HepG2 (cell line): ENCODE data around the gene RTEL1. TPM values are rescaled to one million over a fixed set of nuclear protein-coding genes. Genes with fewer than 3 reads are reported as not detected.

Experiments
- ADNP ChIP-seq: sonication (generic); formaldehyde crosslinking; IDR thresholded peaks from 2 replicates; pipeline ENCODE4 v1.4.0; 2020; ENCODE audit warnings: missing genetic modification reagents
- ARNT ChIP-seq: fragments of 450-650 bp; IDR thresholded peaks from 2 replicates; pipeline ENCODE4 v1.6.1; 2017
- KLF13 ChIP-seq: sonication (generic); formaldehyde crosslinking; IDR thresholded peaks from 2 replicates; pipeline ENCODE4 v1.4.0; 2020; ENCODE audit warnings: mild to moderate bottlenecking, missing genetic modification reagents
- LBX2 ChIP-seq: sonication (generic); formaldehyde crosslinking; IDR thresholded peaks from 2 replicates; pipeline ENCODE4 v1.5.0; 2020; ENCODE audit warnings: missing genetic modification reagents, mild to moderate bottlenecking, borderline replicate concordance
- MLLT10 ChIP-seq: sonication (generic); formaldehyde crosslinking; IDR thresholded peaks from 2 replicates; pipeline ENCODE4 v1.4.0; 2020; ENCODE audit warnings: missing genetic modification reagents
- NR2C2 ChIP-seq: sonication (generic); formaldehyde crosslinking; IDR thresholded peaks from 2 replicates; pipeline ENCODE4 v1.4.0; 2020; ENCODE audit warnings: missing genetic modification reagents, mild to moderate bottlenecking, moderate library complexity, borderline replicate concordance
- PTBP1 ChIP-seq: fragments of 200-400 bp; formaldehyde crosslinking; IDR thresholded peaks from 2 replicates; pipeline ENCODE4 v1.6.1; 2018; ENCODE audit warnings: low read length, low read depth; ENCODE audit not compliant: poor library complexity, severe bottlenecking
- RBM39 ChIP-seq: fragments of 200-400 bp; formaldehyde crosslinking; IDR thresholded peaks from one replicate; pipeline ENCODE4 v1.6.1; 2018; ENCODE audit warnings: antibody characterized with exemption, mild to moderate bottlenecking, low read depth, low read length; ENCODE audit not compliant: poor library complexity, severe bottlenecking
- SIN3A ChIP-seq: IDR thresholded peaks from 2 replicates; pipeline ENCODE4 v1.6.1; 2011; ENCODE audit warnings: low read depth, mild to moderate bottlenecking, control low read depth, low read length, borderline replicate concordance
- SRY ChIP-seq: sonication (generic); formaldehyde crosslinking; IDR thresholded peaks from 2 replicates; pipeline ENCODE4 v1.8.0; 2022; ENCODE audit warnings: mild to moderate bottlenecking, missing genetic modification reagents
- TCF7 ChIP-seq: sonication (generic); IDR thresholded peaks from 2 replicates; pipeline ENCODE4 v1.6.1; 2016; ENCODE audit warnings: antibody characterized with exemption, low read depth
- ZBTB21 ChIP-seq: sonication (generic); formaldehyde crosslinking; IDR thresholded peaks from 2 replicates; pipeline ENCODE4 v1.4.0; 2020; ENCODE audit warnings: missing genetic modification reagents
- ZBTB39 ChIP-seq: sonication (generic); formaldehyde crosslinking; IDR thresholded peaks from 2 replicates; pipeline ENCODE4 v1.5.0; 2020; ENCODE audit warnings: missing genetic modification reagents
- ZFP41 ChIP-seq: sonication (generic); formaldehyde crosslinking; IDR thresholded peaks from 2 replicates; pipeline ENCODE4 v1.4.0; 2020; ENCODE audit warnings: mild to moderate bottlenecking, missing genetic modification reagents, borderline replicate concordance
- ZNF33B ChIP-seq: sonication (generic); formaldehyde crosslinking; IDR thresholded peaks from 2 replicates; pipeline ENCODE4 v1.5.1; 2020; ENCODE audit warnings: mild to moderate bottlenecking, missing genetic modification reagents
- ZNF670 ChIP-seq: sonication (generic); formaldehyde crosslinking; IDR thresholded peaks from 2 replicates; pipeline ENCODE4 v1.8.0; 2022; ENCODE audit warnings: mild to moderate bottlenecking, missing genetic modification reagents, borderline replicate concordance
- ZNF891 ChIP-seq: sonication (generic); formaldehyde crosslinking; IDR thresholded peaks from 2 replicates; pipeline ENCODE4 v1.5.0; 2020; ENCODE audit warnings: mild to moderate bottlenecking, missing genetic modification reagents
- polyA plus RNA-seq, 8 experiments: library from polyadenylated mRNA; depleted of rRNA in 3 of 8; stranded (reverse) in 7 of 8; unstranded in 1 of 8; fragments of >200 nt; fragmentation: Illumina TruSeq in 4 of 8; extraction: Trizol in 4 of 8; gene quantifications; 2 replicates each; pipeline versions ENCODE4 v1.2.1 to v1.2.3, GENCODE V29; 2011 to 2016; ENCODE audit warnings: low read depth in 4 of 8, missing spikeins in 1 of 8, mixed read lengths in 1 of 8; ENCODE audit not compliant: insufficient read depth in 1 of 8
- total RNA-seq, 5 experiments: library from RNA; depleted of rRNA; stranded (reverse); fragments of >200 nt; fragmentation: Illumina TruSeq; extraction: Trizol; gene quantifications; 2 replicates each; pipeline ENCODE4 v1.2.3, GENCODE V29; 2016; ENCODE audit warnings: low read depth in 1 of 5
- TF ChIP-seq, protein P1 (sequence below): sonication (generic); formaldehyde crosslinking; IDR thresholded peaks from 2 replicates; pipeline ENCODE4 v1.4.0; 2020; ENCODE audit warnings: mild to moderate bottlenecking, low read depth, missing genetic modification reagents
- TF ChIP-seq, protein P2 (sequence below): sonication (generic); formaldehyde crosslinking; IDR thresholded peaks from 2 replicates; pipeline ENCODE4 v1.5.0; 2020; ENCODE audit warnings: missing genetic modification reagents
- TF ChIP-seq, protein P3 (sequence below): sonication (generic); formaldehyde crosslinking; IDR thresholded peaks from 2 replicates; pipeline ENCODE4 v1.5.0; 2020; ENCODE audit warnings: missing genetic modification reagents
- TF ChIP-seq, protein P4 (sequence below): sonication (generic); formaldehyde crosslinking; IDR thresholded peaks from 2 replicates; pipeline ENCODE4 v1.9.0; 2021; ENCODE audit warnings: missing genetic modification reagents, mild to moderate bottlenecking, borderline replicate concordance

Gene RTEL1
- total and polyA plus RNA-seq, 2 of the 13 experiments (the other 11 are each of a cell fraction or from before 2014, with no cell fraction given), result 21.8 to 36.4 TPM

- TF ChIP-seq, protein P1, sequence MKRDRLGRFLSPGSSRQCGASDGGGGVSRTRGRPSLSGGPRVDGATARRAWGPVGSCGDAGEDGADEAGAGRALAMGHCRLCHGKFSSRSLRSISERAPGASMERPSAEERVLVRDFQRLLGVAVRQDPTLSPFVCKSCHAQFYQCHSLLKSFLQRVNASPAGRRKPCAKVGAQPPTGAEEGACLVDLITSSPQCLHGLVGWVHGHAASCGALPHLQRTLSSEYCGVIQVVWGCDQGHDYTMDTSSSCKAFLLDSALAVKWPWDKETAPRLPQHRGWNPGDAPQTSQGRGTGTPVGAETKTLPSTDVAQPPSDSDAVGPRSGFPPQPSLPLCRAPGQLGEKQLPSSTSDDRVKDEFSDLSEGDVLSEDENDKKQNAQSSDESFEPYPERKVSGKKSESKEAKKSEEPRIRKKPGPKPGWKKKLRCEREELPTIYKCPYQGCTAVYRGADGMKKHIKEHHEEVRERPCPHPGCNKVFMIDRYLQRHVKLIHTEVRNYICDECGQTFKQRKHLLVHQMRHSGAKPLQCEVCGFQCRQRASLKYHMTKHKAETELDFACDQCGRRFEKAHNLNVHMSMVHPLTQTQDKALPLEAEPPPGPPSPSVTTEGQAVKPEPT (CRISPR knock-in tag), result peak; percentile 91; the same call in 1 of the 2 replicates
- TF ChIP-seq SIN3A, result peak; percentile 80
- TF ChIP-seq KLF13 (CRISPR knock-in tag), result peak; percentile 91; the same call in 1 of the 2 replicates
- TF ChIP-seq ARNT, result no peak
- TF ChIP-seq LBX2 (CRISPR knock-in tag), result peak; percentile 97
- TF ChIP-seq ZFP41 (CRISPR knock-in tag), result no peak
- TF ChIP-seq PTBP1, result no peak
- TF ChIP-seq, protein P2, sequence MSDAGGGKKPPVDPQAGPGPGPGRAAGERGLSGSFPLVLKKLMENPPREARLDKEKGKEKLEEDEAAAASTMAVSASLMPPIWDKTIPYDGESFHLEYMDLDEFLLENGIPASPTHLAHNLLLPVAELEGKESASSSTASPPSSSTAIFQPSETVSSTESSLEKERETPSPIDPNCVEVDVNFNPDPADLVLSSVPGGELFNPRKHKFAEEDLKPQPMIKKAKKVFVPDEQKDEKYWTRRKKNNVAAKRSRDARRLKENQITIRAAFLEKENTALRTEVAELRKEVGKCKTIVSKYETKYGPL (CRISPR knock-in tag), result peak; percentile 84
- TF ChIP-seq ZBTB21 (CRISPR knock-in tag), result 0 out of 2 replicates have a peak, but pooled peaks have one; percentile 40
- TF ChIP-seq, protein P3, sequence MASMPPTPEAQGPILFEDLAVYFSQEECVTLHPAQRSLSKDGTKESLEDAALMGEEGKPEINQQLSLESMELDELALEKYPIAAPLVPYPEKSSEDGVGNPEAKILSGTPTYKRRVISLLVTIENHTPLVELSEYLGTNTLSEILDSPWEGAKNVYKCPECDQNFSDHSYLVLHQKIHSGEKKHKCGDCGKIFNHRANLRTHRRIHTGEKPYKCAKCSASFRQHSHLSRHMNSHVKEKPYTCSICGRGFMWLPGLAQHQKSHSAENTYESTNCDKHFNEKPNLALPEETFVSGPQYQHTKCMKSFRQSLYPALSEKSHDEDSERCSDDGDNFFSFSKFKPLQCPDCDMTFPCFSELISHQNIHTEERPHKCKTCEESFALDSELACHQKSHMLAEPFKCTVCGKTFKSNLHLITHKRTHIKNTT (CRISPR knock-in tag), result peak; percentile 98; the same call in 1 of the 2 replicates
- TF ChIP-seq ZBTB39 (CRISPR knock-in tag), result peak; percentile 78; the same call in 1 of the 2 replicates
- peak; percentile 97; the same call in 1 of the 2 replicates for TF ChIP-seq ZNF33B (CRISPR knock-in tag)
- peak; percentile 100 for TF ChIP-seq NR2C2
- TF ChIP-seq ZNF891 (CRISPR knock-in tag), result peak; percentile 96
- TF ChIP-seq TCF7, result no peak
- no peak for TF ChIP-seq ADNP (CRISPR knock-in tag)
- TF ChIP-seq, protein P4, sequence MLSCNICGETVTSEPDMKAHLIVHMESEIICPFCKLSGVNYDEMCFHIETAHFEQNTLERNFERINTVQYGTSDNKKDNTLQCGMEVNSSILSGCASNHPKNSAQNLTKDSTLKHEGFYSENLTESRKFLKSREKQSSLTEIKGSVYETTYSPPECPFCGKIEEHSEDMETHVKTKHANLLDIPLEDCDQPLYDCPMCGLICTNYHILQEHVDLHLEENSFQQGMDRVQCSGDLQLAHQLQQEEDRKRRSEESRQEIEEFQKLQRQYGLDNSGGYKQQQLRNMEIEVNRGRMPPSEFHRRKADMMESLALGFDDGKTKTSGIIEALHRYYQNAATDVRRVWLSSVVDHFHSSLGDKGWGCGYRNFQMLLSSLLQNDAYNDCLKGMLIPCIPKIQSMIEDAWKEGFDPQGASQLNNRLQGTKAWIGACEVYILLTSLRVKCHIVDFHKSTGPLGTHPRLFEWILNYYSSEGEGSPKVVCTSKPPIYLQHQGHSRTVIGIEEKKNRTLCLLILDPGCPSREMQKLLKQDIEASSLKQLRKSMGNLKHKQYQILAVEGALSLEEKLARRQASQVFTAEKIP, result no peak
- TF ChIP-seq MLLT10, result no peak
- TF ChIP-seq ZNF670 (CRISPR knock-in tag), result peak; percentile 89; the same call in 1 of the 2 replicates
- peak; percentile 66 for TF ChIP-seq RBM39
- TF ChIP-seq SRY, result peak; percentile 98; the same call in 1 of the 2 replicates
Measured at GRCh38 chr20:63707558-63708300, 49.6 kb downstream of the RTEL1 start, which contains the start of the genes ARFRP1 and ZGPAT (continued).
